Esophagus muscularis mucosa (tissue), 4 donors: ENCODE results near the gene PXT1. TPM values are rescaled to one million over a fixed set of nuclear protein-coding genes. Genes with fewer than 3 reads are reported as not detected.

Experiments used
- DNase-seq: peaks from one replicate; pipeline ENCODE4 v3.0.0-alpha.2; 2017; ENCODE audit errors: extremely low spot score
- H3K27ac ChIP-seq, 4 donors: fragments of 200-600 bp; sonication (generic); replicated peaks in 1 of 4; 1 replicate in 3 of 4; 2 replicates in 1 of 4; pipeline ENCODE4 v1.5.1; 2016 to 2019; ENCODE audit warnings: mild to moderate bottlenecking in 1 of 4
- H3K27me3 ChIP-seq, 4 donors: fragments of 200-600 bp; sonication (generic); one replicate each; pipeline versions ENCODE4 v1.5.1 to v1.6.0; 2016 to 2019
- H3K36me3 ChIP-seq, 4 donors: fragments of 200-600 bp; sonication (generic); one replicate each; pipeline ENCODE4 v1.5.1; 2016 to 2019
- H3K4me1 ChIP-seq, 4 donors: fragments of 200-600 bp; sonication (generic); one replicate each; pipeline ENCODE4 v1.5.1; 2016 to 2019
- H3K4me3 ChIP-seq, 4 donors: fragments of 200-600 bp; sonication (generic); 1 replicate in 2 of 4; 2 replicates in 2 of 4; pipeline ENCODE4 v1.5.1; 2016 to 2019; ENCODE audit warnings: mild to moderate bottlenecking in 4 of 4, moderate library complexity in 1 of 4
- H3K9me3 ChIP-seq, 4 donors: fragments of 200-600 bp; sonication (generic); 1 replicate in 3 of 4; 2 replicates in 1 of 4; pipeline ENCODE4 v1.5.1; 2016 to 2019
- CTCF ChIP-seq, 3 experiments: fragments of 200-600 bp in 2 of 3; fragments of 450-650 bp in 1 of 3; sonication (generic) in 2 of 3; IDR thresholded peaks; one replicate each; pipeline ENCODE4 v1.5.1; 2017 to 2019; ENCODE audit warnings: antibody characterized with exemption in 3 of 3, mild to moderate bottlenecking in 2 of 3, moderate library complexity in 1 of 3
- EP300 ChIP-seq: sonication (generic); formaldehyde crosslinking; IDR thresholded peaks from one replicate; pipeline ENCODE4 v1.6.1; 2017; ENCODE audit warnings: antibody characterized with exemption
- POLR2A ChIP-seq: fragments of 450-650 bp; IDR thresholded peaks from one replicate; pipeline ENCODE4 v1.6.1; 2017; ENCODE audit warnings: antibody characterized with exemption, moderate library complexity, mild to moderate bottlenecking, low read depth
- POLR2AphosphoS5 ChIP-seq, 2 donors: sonication (generic); formaldehyde crosslinking; IDR thresholded peaks; one replicate each; pipeline ENCODE4 v1.6.1; 2017; ENCODE audit warnings: antibody characterized with exemption in 2 of 2
- WGBS: methylation state at CpG from one replicate; pipeline ENCODE4 v1.1.5; 2018; 5-methylcytosine and 5-hydroxymethylcytosine counted together
- intact Hi-C: fragments of 100-400 bp; cut with DNase I; formaldehyde crosslinking; loops from one replicate; pipeline ENCODE4 v1.15.1; 2023
- total RNA-seq, 4 donors: library from RNA; depleted of rRNA; stranded (reverse); fragments of >200 nt; gene quantifications; one replicate each; pipeline versions ENCODE4 v1.1.0 to v1.2.1, GENCODE V29; 2016

Gene PXT1
- total RNA-seq, 4 donors from 2014 or later: not detected

GRCh38 chr6:36441307-36441894 lies 1.3 kb downstream of the PXT1 start:
- Histone ChIP-seq H3K4me1 (peaks cover 34 to 46% (median 42%) of the 10 kb centered on the region in 4 donors), H3K27ac (peak overlapping the region; percentile 96 to 100 (median 98)), H3K27me3 (no peaks in the 10 kb centered on the region), H3K36me3 (no peaks in the 10 kb centered on the region), H3K4me3 (peak overlapping the region in 1 of 4 donors; percentile 16), H3K9me3 (no peaks in the 10 kb centered on the region)
- peak; percentile 64 for TF ChIP-seq EP300
- peak; percentile 90 to 99 for TF ChIP-seq POLR2AphosphoS5 (IDR thresholded peaks at IDR 0.05)
- TF ChIP-seq CTCF (IDR thresholded peaks at IDR 0.05): no peak
- no peak for TF ChIP-seq POLR2A
- 21% methylated on average over 8 of the region's 8 CpGs for WGBS
- intact Hi-C loops: loop anchor here (5.0 kb wide), 2 partner anchors 106 to 156 kb away; partner anchors contain the start of gene STK38
- DNase-seq: peak; percentile 97

GRCh38 chr6:36436466-36436865 lies 6.2 kb downstream of the PXT1 start:
- no peaks in the 10 kb centered on the region for H3K27me3 ChIP-seq
- no peak for DNase-seq
- H3K27ac ChIP-seq: no peak overlapping the region
- intact Hi-C loops: no loop called here
- H3K9me3 ChIP-seq: no peaks in the 10 kb centered on the region
- WGBS: 89% methylated on average over 1 of the region's 1 CpG
- TF ChIP-seq CTCF (IDR thresholded peaks at IDR 0.05): no peak
- TF ChIP-seq POLR2AphosphoS5 (IDR thresholded peaks at IDR 0.05): no peak
- TF ChIP-seq EP300: no peak
- TF ChIP-seq POLR2A: no peak
- no peak overlapping the region for H3K4me3 ChIP-seq
- H3K4me1 ChIP-seq: peaks cover 7 to 8% (median 7%) of the 10 kb centered on the region in 4 donors
- no peaks in the 10 kb centered on the region for H3K36me3 ChIP-seq

- TF ChIP-seq POLR2AphosphoS5 (IDR thresholded peaks at IDR 0.05): no peak
- no peak for TF ChIP-seq POLR2A
- TF ChIP-seq CTCF (IDR thresholded peaks at IDR 0.05): no peak
- TF ChIP-seq EP300: no peak
- Histone ChIP-seq H3K36me3 (no peaks in the 10 kb centered on the region), H3K9me3 (no peaks in the 10 kb centered on the region), H3K4me3 (no peak overlapping the region), H3K4me1 (no peaks in the 10 kb centered on the region), H3K27me3 (no peaks in the 10 kb centered on the region), H3K27ac (no peak overlapping the region)
- 81% methylated on average over 4 of the region's 4 CpGs for WGBS
- intact Hi-C loops: no loop called here
- no peak for DNase-seq
Measured at GRCh38 chr6:36432151-36432671, 10.4 kb downstream of the PXT1 start.

- Histone ChIP-seq H3K9me3 (no peaks in the 10 kb centered on the region), H3K4me3 (no peak overlapping the region), H3K4me1 (no peaks in the 10 kb centered on the region), H3K27ac (no peak overlapping the region), H3K36me3 (no peaks in the 10 kb centered on the region), H3K27me3 (no peaks in the 10 kb centered on the region)
- no peak for DNase-seq
- intact Hi-C loops: no loop called here
- no peak for TF ChIP-seq CTCF (IDR thresholded peaks at IDR 0.05)
- TF ChIP-seq EP300: no peak
- TF ChIP-seq POLR2AphosphoS5 (IDR thresholded peaks at IDR 0.05): no peak
- TF ChIP-seq POLR2A: no peak
- WGBS: 83% methylated on average over 4 of the region's 4 CpGs
Measured at GRCh38 chr6:36431197-36431596, 11.5 kb downstream of the PXT1 start.

GRCh38 chr6:36430351-36430750 lies 12.3 kb downstream of the PXT1 start:
- 72% methylated on average over 2 of the region's 2 CpGs for WGBS
- Histone ChIP-seq H3K4me3 (no peak overlapping the region), H3K27me3 (no peaks in the 10 kb centered on the region), H3K27ac (no peak overlapping the region), H3K9me3 (no peaks in the 10 kb centered on the region), H3K36me3 (no peaks in the 10 kb centered on the region), H3K4me1 (no peaks in the 10 kb centered on the region)
- TF ChIP-seq CTCF (IDR thresholded peaks at IDR 0.05) (no peak), POLR2AphosphoS5 (IDR thresholded peaks at IDR 0.05) (no peak), POLR2A (no peak), EP300 (no peak)
- intact Hi-C loops: no loop called here
- DNase-seq: no peak
